A549 (cell line): Measurements from ENCODE around the gene WNT8B. TPM values are rescaled to one million over a fixed set of nuclear protein-coding genes. Genes with fewer than 3 reads are reported as not detected.

Experiments used
- ATAC-seq, 2 experiments: fragments of 200-7000 bp in 1 of 2; fragments of >200 bp in 1 of 2; cut with Nextera tagmentation in 1 of 2; cut with Tn5 transposase in 1 of 2; 3 replicates each; pipeline versions ENCODE4 v1.8.0 to v1.9.1; 2018 to 2020; ENCODE audit warnings: mild to moderate bottlenecking in 1 of 2, moderate library complexity in 1 of 2
- CTCF ChIA-PET: fragments of 300-600 bp; sonication (Branson Sonifier 250); formaldehyde crosslinking; extraction: SDS; loops from one replicate; lab custom pipeline; 2021; ENCODE audit warnings: antibody characterized with exemption, inconsistent platforms; lab: Yijun Ruan, JAX
- POLR2A ChIA-PET: fragments of 350-600 bp; formaldehyde crosslinking; extraction: SDS; loops from one replicate; lab custom pipeline; 2021; ENCODE audit warnings: antibody characterized with exemption, inconsistent platforms; lab: Yijun Ruan, JAX
- DNase-seq, 2 experiments: peaks; one replicate each; pipeline versions ENCODE4 v3.0.0 to v3.0.0-alpha.2; 2011 to 2016; ENCODE audit warnings: low read depth in 1 of 2, low spot score in 1 of 2
- FAIRE-seq: peaks from 2 replicates; lab custom pipeline; 2011; peaks lifted over from hg19 to GRCh38; lab: Jason Lieb, UNC
- H3K27ac ChIP-seq, 2 experiments: fragments of >200 bp; sonication (Bioruptor Twin); formaldehyde crosslinking; 3 replicates each; pipeline ENCODE4 v1.5.1; 2016 to 2017
- H3K4me1 ChIP-seq: fragments of >200 bp; sonication (Bioruptor Twin); formaldehyde crosslinking; 3 replicates; pipeline ENCODE4 v1.6.1; 2016
- H3K4me2 ChIP-seq: fragments of >200 bp; sonication (Bioruptor Twin); formaldehyde crosslinking; 3 replicates; pipeline ENCODE4 v1.6.1; 2016
- H3K4me3 ChIP-seq: fragments of >200 bp; sonication (Bioruptor Twin); formaldehyde crosslinking; 3 replicates; pipeline ENCODE4 v1.5.1; 2016
- H3K9me3 ChIP-seq: fragments of >200 bp; sonication (Bioruptor Twin); formaldehyde crosslinking; 3 replicates; pipeline ENCODE4 v1.6.1; 2016
- CEBPB ChIP-seq, 2 experiments: fragments of >200 bp in 1 of 2; sonication (Bioruptor Twin) in 1 of 2; formaldehyde crosslinking in 1 of 2; IDR thresholded peaks; 2 replicates each; pipeline ENCODE4 v1.6.1; 2012 to 2016
- CHD2 ChIP-seq: fragments of 150-350 bp; IDR thresholded peaks from 2 replicates; pipeline ENCODE4 v1.6.1; 2014; ENCODE audit warnings: low read length; ENCODE audit not compliant: partially characterized antibody
- EHMT2 ChIP-seq: fragments of 200-600 bp; sonication (generic); IDR thresholded peaks from 2 replicates; pipeline ENCODE4 v1.6.1; 2016; ENCODE audit warnings: antibody characterized with exemption, low read depth, mild to moderate bottlenecking, moderate library complexity
- ESRRA ChIP-seq: fragments of 150-350 bp; IDR thresholded peaks from 2 replicates; pipeline ENCODE4 v1.6.1; 2014; ENCODE audit warnings: mild to moderate bottlenecking, low read length, borderline replicate concordance
- FOSL2 ChIP-seq, 2 experiments: fragments of 450-650 bp in 1 of 2; fragments of >200 bp in 1 of 2; sonication (Bioruptor Twin) in 1 of 2; formaldehyde crosslinking; IDR thresholded peaks; 2 replicates each; pipeline versions ENCODE4 v1.5.0 to v1.6.1; 2016 to 2020; ENCODE audit warnings: mild to moderate bottlenecking in 1 of 2, moderate library complexity in 1 of 2
- FOXS1 ChIP-seq: fragments of 250-450 bp; sonication (Bioruptor Pico); IDR thresholded peaks from 2 replicates; pipeline ENCODE4 v1.5.0; 2020; ENCODE audit warnings: mild to moderate bottlenecking, moderate library complexity
- GATA3 ChIP-seq: IDR thresholded peaks from 2 replicates; pipeline ENCODE4 v1.6.1; 2012; ENCODE audit warnings: borderline replicate concordance
- HDAC2 ChIP-seq: fragments of 200-600 bp; sonication (generic); IDR thresholded peaks from 2 replicates; pipeline ENCODE4 v1.6.1; 2016
- HEYL ChIP-seq: fragments of 250-450 bp; sonication (Bioruptor Pico); IDR thresholded peaks from 2 replicates; pipeline ENCODE4 v1.8.0; 2021; ENCODE audit warnings: mild to moderate bottlenecking, moderate library complexity
- HOXB13 ChIP-seq: fragments of 250-450 bp; sonication (Bioruptor Pico); IDR thresholded peaks from 2 replicates; pipeline ENCODE4 v1.5.0; 2020; ENCODE audit warnings: low read depth, mild to moderate bottlenecking, moderate library complexity
- HOXB5 ChIP-seq: fragments of 250-450 bp; sonication (Bioruptor Pico); IDR thresholded peaks from 2 replicates; pipeline ENCODE4 v1.5.0; 2020; ENCODE audit warnings: mild to moderate bottlenecking, moderate library complexity
- MYC ChIP-seq: IDR thresholded peaks from 2 replicates; pipeline ENCODE4 v1.6.1; 2012; ENCODE audit warnings: mild to moderate bottlenecking, inconsistent platforms, low read length, improper control_type of control experiment, borderline replicate concordance
- NFE2L2 ChIP-seq: fragments of 150-350 bp; conservative IDR thresholded peaks from 2 replicates; pipeline ENCODE4 v1.6.1; 2014; ENCODE audit warnings: low read length
- POLR2AphosphoS2 ChIP-seq: conservative IDR thresholded peaks from 2 replicates; pipeline ENCODE4 v1.6.1; 2012; ENCODE audit warnings: low read length, improper control_type of control experiment, inconsistent platforms
- RARB ChIP-seq: fragments of 250-450 bp; sonication (Bioruptor Pico); IDR thresholded peaks from 2 replicates; pipeline ENCODE4 v1.8.0; 2021; ENCODE audit warnings: mild to moderate bottlenecking, moderate library complexity
- RNF2 ChIP-seq: fragments of 200-600 bp; sonication (generic); IDR thresholded peaks from 2 replicates; pipeline ENCODE4 v1.6.1; 2016; ENCODE audit warnings: low read depth, mild to moderate bottlenecking, antibody characterized with exemption, moderate library complexity, borderline replicate concordance
- TFCP2L1 ChIP-seq: fragments of 250-450 bp; sonication (Bioruptor Pico); IDR thresholded peaks from 2 replicates; pipeline ENCODE4 v1.5.0; 2021; ENCODE audit warnings: mild to moderate bottlenecking
- TP53 ChIP-seq: fragments of 250-450 bp; sonication (Bioruptor Pico); IDR thresholded peaks from 2 replicates; pipeline ENCODE4 v1.5.0; 2021; ENCODE audit warnings: mild to moderate bottlenecking, moderate library complexity
- ZC3H11A ChIP-seq: fragments of 450-650 bp; IDR thresholded peaks from 2 replicates; pipeline ENCODE4 v1.6.1; 2014; ENCODE audit warnings: antibody characterized with exemption, mild to moderate bottlenecking
- ZSCAN20 ChIP-seq: fragments of 250-450 bp; sonication (Bioruptor Pico); IDR thresholded peaks from 2 replicates; pipeline ENCODE4 v1.8.0; 2022; ENCODE audit warnings: mild to moderate bottlenecking, moderate library complexity
- WGBS: methylation state at CpG from one replicate; pipeline ENCODE4 v1.1.6; 2017; ENCODE audit errors: missing lambda C conversion rate; 5-methylcytosine and 5-hydroxymethylcytosine counted together
- polyA plus RNA-seq, 4 experiments: library from polyadenylated mRNA; depleted of rRNA in 3 of 4; stranded (reverse); fragments of >200 nt; fragmentation: RNase III in 1 of 4; extraction: RNeasy Plus Mini Kit Qiagen cat#74134 plus additional on column Dnase treatment in 1 of 4; gene quantifications; 2 replicates in 3 of 4; 3 replicates in 1 of 4; pipeline ENCODE4 v1.2.3, GENCODE V29; 2011 to 2017
- TF ChIP-seq, protein P1 (sequence below): IDR thresholded peaks from 2 replicates; pipeline ENCODE4 v1.6.1; 2012
- TF ChIP-seq, protein P2 (sequence below): fragments of 250-450 bp; sonication (Bioruptor Pico); IDR thresholded peaks from 2 replicates; pipeline ENCODE4 v1.5.0; 2021; ENCODE audit warnings: mild to moderate bottlenecking, moderate library complexity, borderline replicate concordance
- TF ChIP-seq, protein P3 (sequence below): fragments of >200 bp; sonication (Bioruptor Twin); formaldehyde crosslinking; IDR thresholded peaks from 3 replicates; pipeline ENCODE4 v1.5.1; 2016

WNT8B gene
- polyA plus RNA-seq, 2 of the 4 experiments (the other 2 are of a cell fraction): 0.04 to 0.05 TPM

DNA sequence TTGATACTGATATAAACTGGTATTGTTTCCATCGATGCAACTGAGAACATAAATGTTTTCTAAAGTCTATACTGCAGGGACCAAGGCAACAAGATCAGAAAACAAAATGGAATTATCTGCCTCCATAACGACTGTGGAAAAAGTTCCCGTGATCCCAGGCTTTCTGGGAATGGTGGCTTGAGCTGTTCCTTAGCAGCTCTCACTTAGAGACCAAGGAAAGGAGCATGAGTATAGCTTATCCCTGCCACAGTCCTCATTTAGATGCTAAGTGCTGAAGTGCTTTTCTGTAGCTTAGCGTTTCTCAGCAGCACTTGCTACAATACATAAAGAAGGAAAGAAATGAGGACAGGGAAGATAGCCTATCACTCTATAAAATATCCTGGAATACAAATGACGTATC, 5.5 kb downstream of the WNT8B start:
- Histone ChIP-seq H3K27ac (no peak overlapping the region), H3K4me3 (no peak overlapping the region), H3K9me3 (no peaks in the 10 kb centered on the region), H3K4me2 (no peak overlapping the region), H3K4me1 (no peaks in the 10 kb centered on the region)
- ChIA-PET POLR2A (no interaction called here), CTCF (interaction anchor here (0.6 to 4.1 kb wide), 8 partner anchors 14 to 410 kb away, joined by 3 to 27 read pairs (median 4); no protein-coding TSS in a partner anchor)
- WGBS: 25% methylated on average over 5 of the region's 5 CpGs
- ATAC-seq (no peak), FAIRE-seq (no peak), DNase-seq (no peak)
- TF ChIP-seq TP53 (CRISPR knock-in tag): no peak
- TF ChIP-seq, protein P1, sequence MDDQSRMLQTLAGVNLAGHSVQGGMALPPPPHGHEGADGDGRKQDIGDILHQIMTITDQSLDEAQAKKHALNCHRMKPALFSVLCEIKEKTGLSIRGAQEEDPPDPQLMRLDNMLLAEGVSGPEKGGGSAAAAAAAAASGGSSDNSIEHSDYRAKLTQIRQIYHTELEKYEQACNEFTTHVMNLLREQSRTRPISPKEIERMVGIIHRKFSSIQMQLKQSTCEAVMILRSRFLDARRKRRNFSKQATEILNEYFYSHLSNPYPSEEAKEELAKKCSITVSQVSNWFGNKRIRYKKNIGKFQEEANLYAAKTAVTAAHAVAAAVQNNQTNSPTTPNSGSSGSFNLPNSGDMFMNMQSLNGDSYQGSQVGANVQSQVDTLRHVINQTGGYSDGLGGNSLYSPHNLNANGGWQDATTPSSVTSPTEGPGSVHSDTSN: no peak

DNA sequence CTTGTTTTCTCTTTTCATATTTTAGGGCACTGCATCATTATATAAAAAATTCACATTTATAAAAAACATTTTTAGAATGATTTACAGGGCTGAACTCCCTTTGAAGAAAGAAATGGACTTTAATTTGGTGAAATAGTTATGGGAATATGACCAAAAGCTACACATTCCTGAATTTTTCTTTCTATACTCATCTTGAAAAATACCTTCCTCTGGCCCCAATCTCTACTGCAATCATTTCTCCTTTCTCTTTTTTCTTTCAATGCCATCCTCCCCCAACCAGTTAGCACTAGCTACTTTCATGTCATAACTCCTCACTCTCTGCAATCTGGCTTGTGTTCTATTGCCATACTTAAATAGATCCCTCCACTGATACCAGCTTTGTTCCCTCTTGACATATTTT, 6.2 kb downstream of the WNT8B start:
- Histone ChIP-seq H3K4me1 (no peaks in the 10 kb centered on the region), H3K27ac (no peak overlapping the region), H3K4me3 (no peak overlapping the region), H3K4me2 (no peak overlapping the region), H3K9me3 (no peaks in the 10 kb centered on the region)
- FAIRE-seq (no peak), DNase-seq (no peak), ATAC-seq (no peak)
- POLR2A ChIA-PET: no interaction called here
- CTCF ChIA-PET: interaction anchor here (1.3 to 4.1 kb wide), 5 partner anchors 13 to 410 kb away, joined by 4 to 27 read pairs (median 4); no protein-coding TSS in a partner anchor
- TF ChIP-seq CEBPB (IDR thresholded peaks at IDR 0.05) (no peak), ESRRA (no peak), POLR2AphosphoS2 (no peak), HOXB13 (CRISPR knock-in tag) (no peak), TFCP2L1 (CRISPR knock-in tag) (no peak), ZC3H11A (no peak), FOSL2 (IDR thresholded peaks at IDR 0.05) (no peak), FOSL2 (CRISPR knock-in tag; IDR thresholded peaks at IDR 0.05) (no peak), RARB (no peak), CHD2 (no peak)
- TF ChIP-seq, protein P2, sequence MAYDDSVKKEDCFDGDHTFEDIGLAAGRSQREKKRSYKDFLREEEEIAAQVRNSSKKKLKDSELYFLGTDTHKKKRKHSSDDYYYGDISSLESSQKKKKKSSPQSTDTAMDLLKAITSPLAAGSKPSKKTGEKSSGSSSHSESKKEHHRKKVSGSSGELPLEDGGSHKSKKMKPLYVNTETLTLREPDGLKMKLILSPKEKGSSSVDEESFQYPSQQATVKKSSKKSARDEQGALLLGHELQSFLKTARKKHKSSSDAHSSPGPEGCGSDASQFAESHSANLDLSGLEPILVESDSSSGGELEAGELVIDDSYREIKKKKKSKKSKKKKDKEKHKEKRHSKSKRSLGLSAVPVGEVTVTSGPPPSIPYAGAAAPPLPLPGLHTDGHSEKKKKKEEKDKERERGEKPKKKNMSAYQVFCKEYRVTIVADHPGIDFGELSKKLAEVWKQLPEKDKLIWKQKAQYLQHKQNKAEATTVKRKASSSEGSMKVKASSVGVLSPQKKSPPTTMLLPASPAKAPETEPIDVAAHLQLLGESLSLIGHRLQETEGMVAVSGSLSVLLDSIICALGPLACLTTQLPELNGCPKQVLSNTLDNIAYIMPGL (CRISPR knock-in tag): no peak

DNA sequence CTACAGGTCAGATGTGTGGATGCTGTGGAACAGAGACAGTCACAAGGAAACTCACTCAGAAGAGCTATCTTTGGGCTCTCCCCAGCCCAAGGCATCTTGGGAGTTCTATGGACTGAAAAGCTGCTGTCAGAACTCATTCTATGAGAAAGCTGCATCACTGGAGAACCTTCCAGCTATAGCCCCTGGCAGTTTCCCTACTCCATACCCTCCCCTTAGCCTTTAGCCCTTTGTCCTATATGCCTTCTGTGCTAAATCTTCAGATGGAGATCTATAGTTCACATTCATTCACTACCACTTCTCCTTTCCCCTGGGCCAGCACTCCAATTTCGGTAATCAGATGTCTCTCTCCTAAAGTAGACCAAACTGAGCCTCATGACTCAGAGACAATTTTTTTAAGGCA, 6.9 kb downstream of the WNT8B start:
- Histone ChIP-seq H3K4me3 (no peak overlapping the region), H3K4me1 (no peaks in the 10 kb centered on the region), H3K4me2 (no peak overlapping the region), H3K27ac (no peak overlapping the region), H3K9me3 (no peaks in the 10 kb centered on the region)
- ChIA-PET POLR2A (no interaction called here), CTCF (interaction anchor here (1.3 to 4.1 kb wide), 3 partner anchors 12 to 36 kb away, joined by 10 to 27 read pairs (median 26); no protein-coding TSS in a partner anchor)
- no peak for TF ChIP-seq HDAC2
- TF ChIP-seq RNF2: no peak
- TF ChIP-seq HEYL: no peak
- TF ChIP-seq MYC: no peak
- TF ChIP-seq FOXS1 (CRISPR knock-in tag): no peak
- TF ChIP-seq ZSCAN20 (CRISPR knock-in tag): no peak
- no peak for TF ChIP-seq GATA3
- TF ChIP-seq CEBPB (IDR thresholded peaks at IDR 0.05): no peak
- TF ChIP-seq, protein P3, sequence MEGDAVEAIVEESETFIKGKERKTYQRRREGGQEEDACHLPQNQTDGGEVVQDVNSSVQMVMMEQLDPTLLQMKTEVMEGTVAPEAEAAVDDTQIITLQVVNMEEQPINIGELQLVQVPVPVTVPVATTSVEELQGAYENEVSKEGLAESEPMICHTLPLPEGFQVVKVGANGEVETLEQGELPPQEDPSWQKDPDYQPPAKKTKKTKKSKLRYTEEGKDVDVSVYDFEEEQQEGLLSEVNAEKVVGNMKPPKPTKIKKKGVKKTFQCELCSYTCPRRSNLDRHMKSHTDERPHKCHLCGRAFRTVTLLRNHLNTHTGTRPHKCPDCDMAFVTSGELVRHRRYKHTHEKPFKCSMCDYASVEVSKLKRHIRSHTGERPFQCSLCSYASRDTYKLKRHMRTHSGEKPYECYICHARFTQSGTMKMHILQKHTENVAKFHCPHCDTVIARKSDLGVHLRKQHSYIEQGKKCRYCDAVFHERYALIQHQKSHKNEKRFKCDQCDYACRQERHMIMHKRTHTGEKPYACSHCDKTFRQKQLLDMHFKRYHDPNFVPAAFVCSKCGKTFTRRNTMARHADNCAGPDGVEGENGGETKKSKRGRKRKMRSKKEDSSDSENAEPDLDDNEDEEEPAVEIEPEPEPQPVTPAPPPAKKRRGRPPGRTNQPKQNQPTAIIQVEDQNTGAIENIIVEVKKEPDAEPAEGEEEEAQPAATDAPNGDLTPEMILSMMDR: no peak
- TF ChIP-seq HOXB5 (CRISPR knock-in tag): no peak
- no peak for TF ChIP-seq NFE2L2
- no peak for TF ChIP-seq EHMT2
- no peak for ATAC-seq
- DNase-seq: no peak
- FAIRE-seq: no peak
- WGBS: 67% methylated on average over 1 of the region's 1 CpG
